Stimulated activated CD4-positive, alpha-beta T cell treated with anti-CD3 and anti-CD28 coated beads, Interleukin-4, amount 100 ng/mL, for 48 hours (primary cell): Measurements from ENCODE around the gene TMEM131.
A peak's percentile ranks its signal among the peaks of the same experiment; 100 is the strongest.
"Not testable (repeated sequence)": the region's sequence is repeated elsewhere in the genome, so short reads cannot be mapped to it uniquely, and the experiment has no call there.

Experiments used
- DNase-seq, 2 donors: peaks; one replicate each; pipeline ENCODE4 v3.0.0-alpha.2; 2020; ENCODE audit warnings: low read depth in 2 of 2

TMEM131 gene

DNA sequence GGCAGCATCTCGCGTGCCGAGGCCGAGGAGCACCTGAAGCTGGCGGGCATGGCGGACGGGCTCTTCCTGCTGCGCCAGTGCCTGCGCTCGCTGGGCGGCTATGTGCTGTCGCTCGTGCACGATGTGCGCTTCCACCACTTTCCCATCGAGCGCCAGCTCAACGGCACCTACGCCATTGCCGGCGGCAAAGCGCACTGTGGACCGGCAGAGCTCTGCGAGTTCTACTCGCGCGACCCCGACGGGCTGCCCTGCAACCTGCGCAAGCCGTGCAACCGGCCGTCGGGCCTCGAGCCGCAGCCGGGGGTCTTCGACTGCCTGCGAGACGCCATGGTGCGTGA is 271.7 kb downstream of the TMEM131 start:
- DNase-seq = no peak

DNA sequence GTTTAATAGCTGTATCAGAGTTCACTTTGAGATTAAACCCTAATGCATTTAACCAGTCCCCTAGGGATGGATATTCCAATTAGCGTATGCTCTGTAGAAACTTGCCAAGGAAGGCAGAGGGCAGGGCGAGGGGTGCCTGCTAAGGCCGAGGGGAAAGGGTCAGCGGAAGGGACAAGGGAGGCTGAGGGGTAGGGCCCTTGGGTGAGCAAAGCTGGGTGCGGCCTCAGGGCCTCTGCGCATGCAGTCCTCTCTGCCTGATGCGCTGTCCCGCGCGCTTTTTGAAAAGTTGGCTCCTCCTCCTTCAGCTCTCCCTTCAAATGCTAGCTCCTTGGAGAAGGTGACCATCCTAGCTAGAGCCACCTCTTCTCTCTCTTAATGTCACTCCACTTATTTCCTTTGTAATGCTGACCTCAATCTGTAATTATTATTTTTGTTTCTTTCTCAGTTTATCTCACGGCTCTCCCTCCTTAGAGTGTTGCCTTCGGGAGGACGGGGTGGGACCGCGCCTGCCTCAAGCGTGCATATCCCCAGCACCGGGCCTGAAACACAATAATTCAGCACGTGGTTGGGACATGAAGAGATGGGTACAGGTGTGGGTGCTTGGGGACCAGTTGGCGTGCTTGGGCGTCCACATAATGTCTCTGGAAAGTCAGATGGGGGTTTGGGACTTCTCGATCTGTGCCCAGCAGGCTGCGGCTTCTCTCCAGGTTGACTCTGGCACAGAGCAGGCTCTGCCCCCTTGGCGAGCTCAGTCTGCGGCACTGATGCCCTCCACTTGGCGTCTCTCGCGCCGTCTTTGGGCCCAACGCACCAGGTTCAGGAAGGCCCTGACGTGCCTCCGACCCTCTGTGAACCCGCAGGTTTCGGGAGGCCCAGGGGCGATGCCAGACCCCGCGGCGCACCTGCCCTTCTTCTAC is 272.3 kb downstream of the TMEM131 start:
- no peak for DNase-seq

DNA sequence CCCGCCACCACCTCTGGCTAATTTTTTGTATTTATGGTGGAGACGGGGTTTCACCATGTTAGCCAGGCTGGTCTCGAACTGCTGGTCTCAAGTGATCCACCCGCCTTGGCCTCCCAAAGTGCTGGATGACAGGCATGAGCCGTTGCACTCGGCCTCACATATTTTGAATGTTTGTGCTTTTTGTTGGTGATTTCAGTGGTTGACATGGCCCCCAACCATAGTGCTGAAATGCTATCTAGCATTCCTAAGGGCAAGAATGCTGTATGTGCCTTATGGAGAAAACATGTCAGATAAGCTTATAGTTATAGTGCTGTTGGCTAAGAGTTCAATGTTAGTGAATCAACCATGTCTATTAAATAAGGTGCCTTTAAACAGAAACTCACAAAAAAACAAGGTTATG is 273.5 kb downstream of the TMEM131 start:
- DNase-seq = no peak

DNA sequence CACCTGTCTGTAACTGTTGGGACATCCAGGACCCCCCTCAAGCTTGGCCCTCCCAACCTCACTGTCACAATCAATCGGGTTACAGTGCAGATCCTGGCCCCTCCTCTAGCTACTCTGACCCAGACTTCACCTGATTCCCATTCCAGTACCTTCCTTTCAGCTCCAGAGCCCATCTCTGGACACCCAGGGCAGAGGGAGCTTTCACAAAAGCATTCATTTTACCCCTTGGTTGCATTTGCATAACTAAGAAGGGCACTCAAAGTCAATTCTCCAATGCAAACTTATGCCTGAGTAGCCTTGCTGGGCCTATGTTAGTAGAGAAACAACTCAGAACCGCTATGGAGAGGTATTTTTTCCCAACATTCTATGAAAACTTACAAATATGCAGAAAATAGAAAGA is 275.0 kb downstream of the TMEM131 start:
- DNase-seq = no peak

DNA sequence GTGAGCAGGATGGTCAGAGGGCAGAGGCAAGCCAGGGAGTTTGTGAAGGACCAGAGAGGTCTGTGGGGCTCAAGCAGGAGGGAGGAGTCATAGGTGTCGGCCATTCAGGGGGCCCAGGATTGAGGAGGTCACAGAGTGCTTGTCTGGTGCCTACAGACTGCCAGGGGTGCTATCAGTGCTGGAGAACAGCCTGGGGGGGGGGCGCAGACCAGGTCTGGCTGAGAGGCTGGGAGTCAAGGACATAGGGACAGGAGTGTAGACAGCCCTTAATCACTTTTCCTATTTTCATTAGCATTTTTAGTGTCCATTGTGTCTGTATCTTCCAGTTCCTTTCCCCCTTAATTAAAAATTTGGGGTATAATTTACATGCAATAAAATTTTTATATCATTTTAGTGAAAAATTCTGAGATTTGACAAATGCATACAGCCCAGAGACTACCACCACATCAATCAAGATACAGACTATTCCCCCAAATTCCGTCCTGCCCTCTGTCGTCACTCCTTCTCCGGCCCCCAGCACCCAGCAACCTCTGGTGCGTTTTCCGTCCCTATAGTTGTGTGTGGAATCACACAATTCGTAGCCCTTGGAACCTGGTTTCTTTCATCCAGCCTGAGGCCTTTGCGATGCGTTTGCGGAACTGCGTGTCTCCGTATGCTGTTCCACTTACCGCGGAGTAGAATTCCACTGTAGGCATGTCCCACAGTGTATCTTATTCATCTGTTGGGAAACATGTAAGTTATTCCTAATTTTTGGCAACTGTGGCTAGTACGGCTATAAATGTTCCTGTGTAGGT is 276.2 kb downstream of the TMEM131 start:
- no peak for DNase-seq

DNA sequence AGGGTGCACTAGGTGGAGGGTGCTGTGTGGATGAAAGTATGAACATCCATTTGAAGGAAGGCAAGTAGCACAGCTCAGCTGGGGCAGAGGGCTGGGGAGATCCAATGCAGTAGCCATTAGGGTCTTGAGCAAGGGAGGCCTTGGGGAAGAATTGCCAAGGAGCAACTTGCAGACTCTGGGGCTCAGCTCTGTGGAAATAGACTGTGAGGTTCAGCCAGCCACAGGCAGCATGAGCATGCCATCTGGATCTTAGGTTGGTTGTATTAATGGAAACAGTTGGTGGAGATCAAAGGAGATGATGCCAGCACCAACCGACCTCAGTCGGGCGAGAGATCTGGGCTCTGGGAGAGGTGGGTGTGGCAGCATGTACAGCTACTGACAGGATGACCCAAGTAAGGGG is 276.8 kb downstream of the TMEM131 start:
- DNase-seq = no peak

GRCh38 chr2:97718051-97718882 is 277.5 kb downstream of the TMEM131 start:
- peak; percentile 57 to 62 for DNase-seq

DNA sequence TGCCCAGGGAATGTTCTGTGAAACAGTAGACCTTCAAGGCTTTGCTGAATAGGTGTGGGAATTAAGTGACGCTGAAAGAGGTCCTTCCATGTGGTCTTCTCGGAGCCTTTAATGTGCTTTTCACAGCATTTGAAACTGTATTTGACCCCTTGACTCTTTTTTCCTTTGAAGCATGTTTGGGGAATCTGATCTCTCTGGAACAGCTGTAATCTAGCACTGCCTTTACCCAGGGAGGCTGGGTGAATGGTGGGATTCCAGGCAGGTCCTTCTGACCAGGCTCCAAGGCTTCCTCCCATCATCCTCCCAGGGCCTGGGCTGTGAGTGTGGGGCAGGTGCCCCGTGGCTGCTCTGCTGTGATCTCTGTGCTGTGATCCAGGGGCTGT is 278.1 kb downstream of the TMEM131 start:
- no peak for DNase-seq

GRCh38 chr2:97716695-97717612 is 278.8 kb downstream of the TMEM131 start:
- DNase-seq = no peak

DNA sequence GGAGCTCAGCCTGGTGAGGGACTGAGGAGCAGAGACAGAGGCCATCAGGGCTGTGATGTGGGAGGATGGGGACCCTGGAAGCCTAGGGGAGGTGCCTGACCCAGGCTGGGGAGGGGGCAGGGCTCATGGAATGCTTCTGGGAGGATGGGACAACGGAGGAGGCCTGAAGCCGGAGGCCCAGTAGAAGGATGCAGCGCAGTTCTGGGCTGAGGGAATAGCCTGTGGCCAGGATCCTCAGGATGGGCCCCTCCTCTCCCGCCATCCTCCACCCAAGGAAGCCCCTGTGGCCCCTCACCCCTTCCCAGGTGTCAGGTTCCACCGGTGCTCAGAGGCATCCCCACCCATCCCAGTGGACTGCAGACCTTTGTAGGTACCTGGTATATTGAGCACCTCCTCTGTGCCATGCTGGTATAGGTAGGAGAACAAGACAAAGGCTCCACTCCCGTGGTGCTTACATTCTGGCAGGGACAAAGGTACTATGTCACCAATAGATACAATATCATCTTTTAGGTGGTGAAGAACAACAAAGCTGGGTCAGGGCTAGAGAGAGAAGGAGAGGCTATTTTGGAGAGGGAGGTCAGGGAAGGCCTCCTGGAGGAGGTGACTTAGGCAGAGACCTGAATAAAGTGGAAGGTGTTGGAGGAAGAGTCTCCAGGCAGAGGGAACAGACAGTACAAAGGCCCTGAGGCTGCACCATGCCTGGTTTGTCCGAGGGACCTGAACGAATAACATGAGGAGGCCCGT is 279.6 kb downstream of the TMEM131 start:
- no peak for DNase-seq

- no peak for DNase-seq
Measured at GRCh38 chr2:97714950-97715652, 280.6 kb downstream of the TMEM131 start.

DNA sequence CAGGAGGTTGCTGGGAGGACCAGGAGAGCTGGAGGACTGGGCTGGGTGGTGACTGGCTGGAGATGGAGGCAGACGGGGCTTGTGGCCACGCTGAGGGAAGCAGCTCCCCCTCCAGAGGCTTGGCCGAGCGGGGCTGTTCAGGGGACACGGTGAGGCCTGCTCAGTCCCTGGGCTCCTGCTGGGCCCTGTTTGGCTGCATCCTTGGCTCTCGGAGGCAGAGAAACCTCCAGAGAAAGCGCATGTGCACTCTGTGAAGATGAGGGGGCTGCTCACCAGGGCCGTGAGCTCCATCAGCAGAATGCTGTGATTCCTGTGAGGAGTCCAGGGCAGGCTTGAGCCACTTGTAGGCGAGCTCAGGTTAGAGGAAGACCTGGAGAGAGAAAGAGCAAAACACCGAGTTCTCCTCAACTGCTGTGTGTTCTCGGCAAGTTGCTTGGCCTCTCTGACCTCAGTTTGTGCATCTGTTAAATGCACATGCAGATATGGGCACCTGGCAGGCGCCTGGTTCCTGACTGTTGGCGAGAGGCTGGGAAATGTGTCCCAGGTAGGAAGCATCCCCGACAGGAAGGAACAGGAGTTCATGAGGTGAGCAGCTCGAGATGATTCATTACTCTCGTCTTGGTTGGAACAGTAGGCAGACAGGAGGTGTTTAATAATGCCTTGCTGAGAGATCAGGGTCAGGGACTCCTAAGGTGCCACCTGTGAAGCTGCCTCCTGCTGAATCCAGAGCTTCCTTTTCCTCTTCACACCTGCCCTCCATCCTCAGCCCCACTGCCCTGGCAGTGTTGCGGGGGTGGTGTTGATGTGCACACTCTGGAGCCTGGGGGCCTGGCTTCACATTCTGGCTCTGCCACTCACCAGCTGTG is 281.4 kb downstream of the TMEM131 start:
- no peak for DNase-seq

DNA sequence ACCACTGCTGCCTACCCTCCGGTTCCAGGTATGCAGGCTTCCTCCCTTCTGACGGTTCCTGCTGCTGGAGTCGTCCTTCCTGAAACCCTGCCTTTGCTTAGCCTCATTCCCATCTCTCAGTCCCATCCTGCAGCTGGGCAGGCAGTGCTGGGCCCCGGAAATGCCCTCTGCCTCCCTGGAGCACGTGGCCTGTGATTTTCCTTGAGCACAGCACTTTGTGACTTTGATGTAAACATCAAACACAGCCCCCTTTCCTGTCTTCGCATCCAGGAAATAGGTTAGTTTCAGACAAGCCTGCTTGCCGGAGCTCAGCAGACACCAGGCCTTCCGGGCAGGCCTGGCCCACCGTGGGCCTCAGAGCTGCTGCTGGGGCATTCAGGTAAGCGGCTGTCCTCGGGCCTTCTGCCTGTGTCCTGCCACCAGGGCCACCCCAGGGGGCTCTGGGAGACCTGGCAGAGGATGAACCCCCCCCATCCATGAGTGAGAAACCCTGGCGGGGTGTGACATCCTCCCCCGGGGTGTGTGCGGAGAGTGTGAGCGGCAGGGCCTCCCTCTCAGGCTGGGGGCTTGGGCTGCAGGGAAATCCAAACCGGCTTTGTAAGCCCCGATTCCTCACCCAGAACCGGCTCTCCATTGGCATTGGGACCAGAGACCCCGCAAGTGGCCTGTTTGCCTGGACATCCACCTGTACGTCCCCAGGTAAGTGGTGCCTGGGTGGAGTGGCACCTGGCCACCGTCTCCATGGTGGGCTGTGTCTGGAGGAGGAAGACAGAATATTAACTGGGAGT is 282.3 kb downstream of the TMEM131 start, which contains the start of gene ZAP70:
Gene ZAP70 (plus strand): TSS at position 281 of the 788 bp plus-strand sequence. CDS start 10,461 bp downstream, outside the sequence.
- DNase-seq = peak in 1 of 2 donors; percentile 43

GRCh38 chr2:97712693-97713295 is 283.0 kb downstream of the TMEM131 start:
- peak in 1 of 2 donors; percentile 28 for DNase-seq

- not testable (repeated sequence) for DNase-seq
Measured at GRCh38 chr2:97712175-97712574, 283.6 kb downstream of the TMEM131 start.

DNA sequence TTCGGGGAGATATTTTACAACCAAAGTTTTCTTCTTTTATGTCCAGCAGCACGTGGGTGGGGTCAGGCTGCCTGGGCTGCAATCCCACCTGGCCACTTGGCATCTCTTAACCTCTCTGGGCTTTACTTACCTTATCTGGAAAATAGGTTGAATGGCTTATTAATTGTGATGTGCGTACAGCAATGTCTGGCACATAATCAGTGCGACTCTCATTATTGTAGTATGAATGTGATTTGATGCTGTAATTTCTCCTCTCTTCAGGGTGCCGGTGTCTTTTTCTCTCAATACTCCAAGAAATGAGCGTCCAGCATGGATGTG is 284.4 kb downstream of the TMEM131 start:
- no peak for DNase-seq

- no peak for DNase-seq
Measured at GRCh38 chr2:97708608-97709007, 287.1 kb downstream of the TMEM131 start.

- no peak for DNase-seq
Measured at GRCh38 chr2:97708048-97708380, 287.7 kb downstream of the TMEM131 start.
